Cerebellar nuclear complex (tissue), 1 donor: ENCODE measurements around the gene SRGAP1.
"Not testable (repeated sequence)": the region's sequence is repeated elsewhere in the genome, so short reads cannot be mapped to it uniquely, and the experiment has no call there.

Source experiments
- DNase-seq, 2 experiments: peaks; one replicate each; lab custom pipeline; 2025; lab: John Stamatoyannopoulos, UW

Gene SRGAP1

DNA sequence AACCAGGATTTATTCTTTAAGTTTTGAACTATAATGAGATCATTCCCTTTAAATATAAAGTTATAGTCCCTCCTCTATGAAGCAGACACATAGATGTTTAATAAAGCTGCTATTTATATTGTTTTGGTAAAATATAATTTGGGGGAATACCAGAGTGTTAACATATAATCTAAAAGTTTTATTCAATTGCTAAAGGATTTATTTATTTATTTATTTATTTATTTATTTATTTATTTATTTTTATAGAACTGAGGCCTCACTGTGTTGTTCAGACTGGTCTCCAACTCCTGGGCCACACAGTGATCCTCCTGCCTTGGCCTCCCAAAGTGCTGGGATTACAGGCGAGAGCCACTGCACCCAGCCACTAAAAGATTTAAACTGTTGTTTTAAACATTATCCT, 278.9 kb downstream of the SRGAP1 start:
- DNase-seq, result no peak

DNA sequence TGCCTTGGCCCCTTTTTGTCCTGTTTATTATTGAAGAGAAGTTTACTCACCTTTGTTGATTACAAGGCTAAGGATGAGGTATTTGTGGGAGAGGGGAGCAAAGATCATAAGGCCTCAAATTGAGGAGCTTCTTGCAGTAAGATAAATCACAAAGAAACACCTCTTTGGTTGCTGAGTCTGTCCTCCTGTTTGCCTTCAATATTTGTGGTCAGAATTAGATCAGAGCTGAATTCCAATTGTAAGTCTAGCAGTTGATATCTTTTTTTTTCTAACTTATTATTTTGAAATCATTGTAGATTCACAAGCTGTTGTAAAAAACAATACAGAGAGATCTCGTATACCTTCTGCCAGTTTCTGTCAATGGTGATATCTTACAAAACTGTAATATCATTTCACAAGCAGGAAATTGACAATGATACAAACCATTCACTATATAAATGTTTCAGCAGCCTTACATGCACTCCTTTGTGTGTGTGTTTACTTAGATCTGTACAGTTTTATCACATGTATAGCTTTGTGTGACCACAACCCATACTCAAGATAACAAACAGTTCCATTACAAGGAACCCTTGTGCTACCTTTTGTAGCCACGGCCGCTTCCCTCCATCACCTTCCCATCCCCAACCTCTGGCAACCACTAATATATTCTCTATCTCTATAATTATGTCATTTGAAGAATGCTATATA, 280.2 kb downstream of the SRGAP1 start:
- no peak for DNase-seq

DNA sequence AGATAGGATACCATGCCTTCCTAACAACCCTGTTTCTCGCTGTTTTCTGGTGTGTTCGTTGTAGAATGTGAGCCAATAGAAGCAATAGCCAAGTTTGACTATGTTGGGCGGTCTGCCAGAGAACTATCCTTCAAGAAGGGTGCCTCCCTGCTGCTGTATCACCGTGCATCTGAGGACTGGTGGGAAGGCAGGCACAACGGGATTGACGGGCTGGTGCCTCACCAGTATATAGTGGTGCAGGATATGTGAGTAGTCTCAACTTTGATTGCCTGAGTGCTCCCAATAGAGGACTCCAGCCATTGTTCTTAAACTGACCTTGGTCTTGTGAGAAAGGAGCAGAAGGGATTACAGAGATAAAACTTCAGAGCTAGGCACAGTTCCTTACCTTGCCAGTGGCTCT, 281.4 kb downstream of the SRGAP1 start:
- no peak for DNase-seq

DNA sequence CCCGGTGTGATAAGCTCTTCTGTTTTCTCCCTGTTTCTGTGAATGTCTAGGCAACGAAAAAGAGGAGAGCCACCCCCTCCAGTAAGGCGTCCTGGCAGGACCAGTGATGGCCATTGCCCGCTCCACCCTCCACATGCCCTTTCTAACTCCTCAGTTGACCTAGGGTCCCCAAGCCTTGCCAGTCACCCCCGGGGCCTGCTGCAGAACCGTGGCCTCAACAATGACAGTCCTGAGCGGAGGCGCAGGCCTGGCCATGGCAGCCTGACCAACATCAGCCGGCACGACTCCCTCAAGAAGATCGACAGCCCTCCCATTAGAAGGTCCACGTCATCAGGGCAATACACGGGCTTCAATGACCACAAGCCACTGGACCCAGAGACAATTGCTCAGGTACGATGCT, 283.3 kb downstream of the SRGAP1 start:
- DNase-seq, result no peak

DNA sequence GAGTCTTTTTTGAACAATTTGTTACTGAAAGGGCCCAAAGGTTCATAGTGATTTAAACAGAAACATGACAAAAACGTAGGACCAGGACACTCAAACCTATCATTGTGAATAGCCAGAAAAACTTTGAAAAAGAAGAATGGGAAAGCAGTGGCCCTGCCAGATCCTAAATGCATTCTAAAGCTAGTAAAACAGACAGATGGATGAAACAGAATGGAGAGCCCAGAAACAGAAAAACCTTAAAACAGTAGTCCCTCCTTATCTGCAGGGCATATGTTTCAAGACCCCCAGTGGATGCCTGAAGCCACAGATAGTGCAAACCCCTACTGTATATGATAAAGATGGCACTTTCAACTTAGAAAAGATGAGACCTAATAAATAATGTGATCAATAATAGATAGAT, 283.9 kb downstream of the SRGAP1 start:
- no peak for DNase-seq

DNA sequence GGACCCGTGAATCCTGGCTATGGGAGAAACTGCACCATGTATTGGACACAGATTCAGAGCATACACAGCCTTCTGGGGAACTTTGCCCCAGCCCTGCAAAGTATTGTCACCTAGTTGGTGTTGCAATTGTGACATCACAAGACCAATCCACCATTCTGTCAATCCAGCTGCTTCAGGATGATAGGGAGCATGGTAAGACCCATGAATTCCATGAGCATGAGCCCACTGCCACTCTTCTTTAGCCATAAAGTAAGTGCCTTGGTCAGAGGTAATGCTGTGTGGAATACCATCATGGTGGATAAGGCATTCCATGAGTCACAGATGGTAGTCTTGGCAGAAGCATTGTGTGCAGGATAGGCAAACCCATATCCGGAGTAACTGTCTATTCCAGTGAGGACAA, 286.0 kb downstream of the SRGAP1 start:
- not testable (repeated sequence) for DNase-seq

DNA sequence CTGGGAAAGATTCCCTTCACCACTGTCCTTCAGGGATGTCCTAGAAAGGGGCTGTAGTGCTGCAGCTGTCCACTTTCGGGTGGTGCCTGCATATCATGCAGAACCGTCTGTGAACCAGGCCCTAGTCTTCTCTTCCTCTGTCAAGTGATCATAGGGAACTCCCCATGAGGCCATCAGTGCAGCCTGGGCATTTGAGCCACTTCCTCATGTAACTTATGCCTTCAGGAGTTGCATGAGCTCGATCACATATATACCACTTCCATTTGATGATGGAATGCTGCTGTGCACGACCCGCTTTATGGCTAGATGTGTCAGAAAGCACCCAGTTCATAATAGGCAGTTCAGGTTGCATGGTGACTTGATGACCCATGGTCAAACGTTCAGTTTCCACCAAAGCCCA, 287.0 kb downstream of the SRGAP1 start:
- not testable (repeated sequence) for DNase-seq

DNA sequence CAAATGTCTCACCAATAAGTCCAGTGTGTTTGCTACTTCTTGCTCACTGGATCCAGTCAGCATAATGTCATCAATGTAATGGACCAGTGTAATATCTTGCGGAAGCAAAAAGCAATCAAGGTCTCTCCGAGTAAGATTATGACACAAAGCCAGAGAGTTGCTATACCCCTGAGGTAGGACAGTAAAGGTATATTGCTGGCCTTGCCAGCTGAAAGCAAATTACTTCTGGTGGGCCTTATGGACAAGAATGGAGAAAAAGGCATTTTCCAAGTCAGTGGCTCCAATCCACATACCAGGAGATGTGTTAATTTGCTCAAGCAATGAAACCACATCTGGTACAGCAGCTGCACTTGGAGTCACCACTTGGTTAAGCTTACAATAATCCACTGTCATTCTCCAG, 288.2 kb downstream of the SRGAP1 start:
- not testable (repeated sequence) for DNase-seq

DNA sequence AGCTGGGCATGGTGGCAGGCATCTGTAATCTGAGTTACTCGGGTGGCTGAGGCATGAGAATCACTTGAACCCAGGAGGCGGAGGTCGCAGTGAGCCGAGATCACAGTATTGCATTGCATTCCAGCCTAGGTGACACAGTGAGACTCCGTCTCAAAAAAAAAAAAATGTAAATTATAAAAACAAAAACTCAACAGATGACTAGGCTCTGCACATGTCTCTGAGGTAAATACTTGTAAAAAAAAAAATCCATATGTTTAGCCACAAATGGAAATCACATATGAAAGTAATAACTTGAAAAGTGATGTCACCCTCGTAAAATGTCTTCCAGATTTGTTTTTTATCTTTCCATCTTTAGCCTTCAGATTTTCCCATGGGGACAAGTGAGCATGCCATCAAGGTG, 292.6 kb downstream of the SRGAP1 start:
- DNase-seq, result no peak

DNA sequence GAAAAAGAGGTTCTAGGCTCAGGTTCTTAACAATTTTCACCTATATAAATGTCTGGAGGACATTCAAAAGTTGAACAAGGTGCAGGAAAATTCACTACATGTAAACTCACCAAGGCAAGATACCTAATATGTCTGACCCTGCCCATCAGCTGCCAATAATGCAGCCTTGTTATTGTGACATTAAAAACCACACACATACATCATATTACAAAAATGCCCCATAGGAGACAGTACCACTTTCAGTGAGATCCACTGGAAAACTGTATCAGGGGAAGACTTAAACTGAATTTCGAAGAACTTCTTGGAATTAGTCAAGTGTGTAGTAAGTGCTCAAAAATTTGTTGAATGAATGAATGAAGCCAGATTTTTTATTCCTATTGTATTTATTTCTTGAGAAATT, 294.5 kb downstream of the SRGAP1 start:
- no peak for DNase-seq

DNA sequence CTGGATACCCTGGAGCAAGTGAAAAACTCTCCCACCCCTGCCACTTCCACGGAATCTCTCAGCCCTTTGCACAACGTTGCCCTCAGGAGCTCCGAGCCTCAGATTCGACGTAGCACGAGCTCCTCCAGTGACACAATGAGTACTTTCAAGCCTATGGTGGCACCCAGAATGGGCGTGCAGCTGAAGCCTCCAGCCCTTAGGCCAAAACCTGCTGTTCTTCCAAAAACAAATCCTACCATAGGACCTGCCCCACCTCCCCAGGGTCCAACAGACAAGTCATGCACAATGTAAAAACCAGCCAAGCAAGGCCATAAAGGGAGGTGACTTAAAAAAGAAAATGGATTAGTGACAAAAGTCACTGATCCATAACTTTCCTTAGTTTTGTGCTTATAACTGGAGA, 297.9 kb downstream of the SRGAP1 start:
- no peak for DNase-seq

DNA sequence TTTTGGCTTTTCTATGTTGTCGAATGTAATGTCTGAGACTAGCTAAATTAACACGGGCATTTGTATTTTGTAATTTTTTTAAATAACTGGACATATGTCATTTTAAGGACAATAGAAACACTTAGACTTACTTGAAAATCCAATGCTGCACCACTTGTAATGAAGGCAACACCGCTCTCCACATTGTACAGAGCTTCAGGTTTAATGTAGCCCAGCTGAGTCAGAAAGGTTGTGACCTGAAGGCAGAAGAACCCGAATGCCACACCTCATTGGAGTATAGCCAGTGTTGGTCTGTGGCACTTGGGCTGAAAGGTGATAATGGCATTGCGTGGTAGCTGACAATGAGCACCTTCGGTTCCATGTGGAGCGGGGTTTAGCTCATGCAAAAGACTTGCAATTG, 298.3 kb downstream of the SRGAP1 start:
- no peak for DNase-seq

DNA sequence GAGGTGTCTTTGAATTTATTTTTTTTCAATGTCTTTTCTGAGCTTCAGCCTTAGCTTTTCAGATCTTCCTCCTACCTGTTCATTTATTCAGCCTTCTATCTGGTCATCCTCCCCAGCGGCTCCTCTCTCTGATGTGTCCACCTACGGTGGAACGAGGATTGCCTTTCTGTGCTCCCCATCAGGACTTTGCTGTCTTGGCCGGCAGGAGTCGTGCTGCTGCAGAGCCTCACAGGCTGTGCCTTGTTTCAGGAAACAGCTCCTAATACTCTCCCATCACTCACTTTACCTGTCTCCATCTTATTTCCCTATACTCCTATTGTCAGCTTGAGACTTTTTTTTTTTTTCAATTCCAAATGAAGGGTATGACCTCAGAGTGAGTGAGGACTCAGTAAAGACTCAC, 300.7 kb downstream of the SRGAP1 start:
- DNase-seq, result no peak

DNA sequence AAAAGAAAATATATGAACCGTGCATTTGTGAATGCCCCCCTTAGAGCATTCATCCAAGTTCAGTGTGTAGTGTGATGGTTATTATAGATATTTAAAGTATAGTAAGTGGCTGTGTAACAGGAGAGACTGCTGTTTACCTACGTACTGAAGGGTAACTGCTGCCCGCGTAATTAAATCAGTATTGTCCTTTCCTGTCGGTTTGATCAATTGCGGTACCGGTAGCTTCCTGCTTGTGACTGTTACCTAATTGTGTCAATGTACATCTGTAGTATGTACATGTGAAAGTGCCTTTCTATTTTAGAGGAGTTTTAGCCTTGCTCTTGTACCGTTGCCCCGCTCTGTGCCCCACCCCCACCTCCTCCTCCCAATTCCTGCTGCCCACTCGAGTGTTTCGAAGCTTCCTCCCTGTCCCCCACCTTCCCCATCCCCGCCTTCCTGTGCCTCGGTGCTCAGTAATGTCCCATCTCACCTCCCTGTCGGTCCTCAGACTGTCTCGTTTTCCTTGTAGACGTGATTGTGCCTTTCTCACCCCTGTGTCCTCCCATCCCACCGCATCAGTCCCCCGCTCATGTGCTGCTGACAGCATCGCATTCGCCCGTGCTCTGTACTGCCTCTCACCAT, 302.6 kb downstream of the SRGAP1 start:
- no peak for DNase-seq

DNA sequence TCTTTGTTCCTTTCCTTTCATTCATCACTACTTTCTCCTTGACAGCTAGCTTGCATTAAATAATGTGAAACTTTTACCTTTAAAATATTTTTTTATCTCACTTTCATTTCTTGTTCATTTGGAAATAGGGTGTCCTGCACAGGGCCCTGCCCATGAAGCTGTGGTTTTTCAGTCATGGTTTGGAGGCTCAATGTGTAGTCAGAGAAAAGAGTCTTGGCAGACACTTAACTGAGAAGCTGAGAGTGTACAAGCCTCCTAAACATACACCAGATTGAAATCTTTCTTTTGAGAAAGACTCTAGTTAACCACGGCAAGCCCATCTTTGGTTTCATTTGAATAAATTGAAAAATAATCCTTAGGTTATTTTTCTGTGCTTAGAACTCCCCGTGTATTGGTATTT, 303.4 kb downstream of the SRGAP1 start:
- no peak for DNase-seq

DNA sequence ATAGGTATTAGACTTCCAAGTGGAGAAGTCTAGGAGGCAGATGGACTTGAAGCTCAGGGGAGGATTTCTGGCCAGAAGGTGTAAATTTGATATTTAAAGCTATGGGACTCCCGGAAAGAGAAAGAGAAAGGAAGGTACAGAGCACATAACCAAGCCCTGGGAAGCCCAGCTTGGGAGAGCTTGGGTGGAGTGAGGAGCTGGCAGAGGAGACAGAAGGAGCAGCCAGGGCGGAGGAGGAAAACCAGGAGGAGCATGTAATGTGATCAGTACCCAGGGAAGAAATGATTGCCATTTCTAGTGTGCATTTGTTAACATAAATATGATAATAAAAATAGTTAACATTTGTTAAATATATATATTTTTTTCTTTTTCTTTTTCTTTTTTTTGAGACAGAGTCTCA, 310.2 kb downstream of the SRGAP1 start:
- no peak for DNase-seq

DNA sequence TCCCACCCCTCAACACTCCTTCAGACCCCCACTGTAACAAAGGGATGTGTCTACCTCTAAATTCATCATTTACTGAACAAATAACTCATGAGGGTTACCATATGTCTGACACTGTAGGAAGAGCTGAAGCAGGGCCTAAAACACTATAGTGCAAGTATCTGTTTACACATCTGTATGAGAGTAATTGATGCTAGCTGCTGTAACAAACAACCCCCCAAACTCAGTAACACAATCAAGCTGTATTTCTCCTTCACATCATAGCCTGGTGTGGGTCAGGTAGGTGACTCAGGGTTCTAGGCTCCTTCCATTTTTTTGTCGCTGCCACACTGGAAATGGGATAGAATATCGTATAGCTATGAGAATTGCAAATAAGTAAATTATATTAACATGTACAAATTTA, 312.6 kb downstream of the SRGAP1 start:
- DNase-seq, result no peak

DNA sequence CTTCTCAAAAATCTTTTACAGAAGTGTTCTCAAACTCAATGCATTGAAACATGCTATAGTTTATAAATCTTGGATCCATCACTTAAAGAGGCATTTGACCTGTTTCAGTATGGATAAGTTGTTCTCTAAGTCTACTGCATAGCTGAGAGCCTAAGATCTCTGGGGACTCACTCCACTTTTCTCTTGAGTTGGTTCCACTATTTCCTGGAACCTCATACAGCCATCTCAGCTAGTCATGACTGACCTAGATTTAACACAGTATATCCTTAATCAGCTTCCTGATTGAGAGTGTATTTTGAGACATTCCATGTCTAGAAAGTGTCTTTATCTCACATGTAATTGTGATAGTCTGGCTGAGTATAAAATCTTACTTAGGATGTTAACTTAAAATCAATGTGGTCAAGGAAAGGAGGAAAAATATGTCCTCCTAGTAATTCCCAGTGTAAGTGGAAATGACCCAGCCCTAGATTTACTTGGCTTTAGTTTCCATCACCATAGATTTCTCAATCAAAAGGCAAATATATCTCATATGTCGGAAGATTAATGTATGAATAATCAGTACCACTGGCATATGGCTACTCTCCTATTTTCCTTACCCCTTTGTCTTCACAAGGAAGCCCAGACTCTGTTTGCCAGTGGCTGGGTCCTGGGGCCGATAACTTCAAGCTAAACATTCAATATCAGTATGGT, 315.7 kb downstream of the SRGAP1 start:
- no peak for DNase-seq

DNA sequence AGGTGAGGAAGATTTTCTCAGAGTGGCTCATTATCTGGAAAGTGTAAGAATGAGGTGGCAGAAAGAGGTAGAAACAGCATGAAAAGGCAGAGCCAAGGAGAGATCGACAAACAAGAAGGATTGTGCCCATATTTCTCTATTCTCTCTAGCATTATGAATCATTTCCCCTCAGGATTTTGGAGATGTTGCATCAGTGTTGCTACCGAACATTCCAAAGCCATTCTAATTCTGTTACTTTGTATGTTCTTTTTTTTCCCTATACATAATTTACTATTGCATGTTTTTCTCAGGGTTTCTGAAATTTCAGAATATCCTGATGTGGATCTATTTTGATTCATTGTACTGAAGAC, 316.2 kb downstream of the SRGAP1 start:
- no peak for DNase-seq

DNA sequence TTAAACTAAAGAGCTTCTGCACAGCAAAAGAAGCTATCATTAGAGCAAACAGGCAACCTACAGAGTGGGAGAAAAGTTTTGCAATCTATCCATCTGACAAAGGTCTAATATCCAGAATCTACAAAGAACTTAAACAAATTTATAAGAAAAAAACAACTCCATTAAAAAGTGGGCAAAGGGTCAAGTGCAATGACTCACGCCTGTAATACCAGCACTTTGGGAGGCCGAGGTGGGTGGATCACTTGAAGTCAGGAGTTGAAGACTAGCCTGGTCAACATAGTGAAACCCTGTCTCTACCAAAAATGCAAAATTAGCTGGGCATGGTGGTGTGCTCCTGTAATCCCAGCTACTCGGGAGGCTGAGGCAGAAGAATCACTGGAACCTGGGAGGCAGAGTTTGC, 322.1 kb downstream of the SRGAP1 start:
- DNase-seq, result not testable (repeated sequence)

DNA sequence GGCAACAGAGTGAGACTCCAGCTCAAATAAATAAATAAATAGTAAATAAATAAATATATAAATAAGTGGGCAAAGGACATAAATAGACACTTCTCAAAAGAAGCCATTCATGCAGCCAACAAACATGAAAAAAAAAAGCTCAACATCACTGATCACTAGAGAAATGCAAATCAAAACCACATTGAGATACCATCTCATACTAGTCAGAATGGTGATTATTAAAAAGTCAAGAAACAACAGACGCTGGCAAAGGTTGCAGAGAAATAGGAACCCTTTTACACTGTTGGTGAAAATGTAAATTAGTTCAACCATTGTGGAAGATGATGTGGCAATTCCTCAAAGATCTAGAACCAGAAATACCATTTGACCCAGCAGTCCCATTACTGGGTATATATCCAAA, 322.5 kb downstream of the SRGAP1 start:
- not testable (repeated sequence) for DNase-seq

DNA sequence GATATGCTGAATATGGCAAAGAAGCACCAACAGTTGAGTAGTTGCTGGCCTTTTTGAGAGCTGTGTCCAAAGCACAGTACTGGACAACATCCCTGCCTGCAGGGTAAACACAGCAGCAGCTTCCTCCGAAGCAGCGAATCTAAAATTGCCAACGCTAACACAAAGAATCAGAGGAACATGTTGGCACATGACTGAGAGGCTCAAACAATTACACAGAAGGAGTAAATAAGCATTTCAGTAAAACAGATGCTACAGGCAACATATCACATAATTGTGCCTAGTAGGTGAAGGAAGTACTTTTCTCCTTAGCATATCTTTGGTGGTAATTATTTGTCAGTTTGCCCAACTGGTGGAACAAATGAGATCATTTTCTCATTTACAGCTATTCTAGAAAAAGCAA, 325.5 kb downstream of the SRGAP1 start:
- no peak for DNase-seq

DNA sequence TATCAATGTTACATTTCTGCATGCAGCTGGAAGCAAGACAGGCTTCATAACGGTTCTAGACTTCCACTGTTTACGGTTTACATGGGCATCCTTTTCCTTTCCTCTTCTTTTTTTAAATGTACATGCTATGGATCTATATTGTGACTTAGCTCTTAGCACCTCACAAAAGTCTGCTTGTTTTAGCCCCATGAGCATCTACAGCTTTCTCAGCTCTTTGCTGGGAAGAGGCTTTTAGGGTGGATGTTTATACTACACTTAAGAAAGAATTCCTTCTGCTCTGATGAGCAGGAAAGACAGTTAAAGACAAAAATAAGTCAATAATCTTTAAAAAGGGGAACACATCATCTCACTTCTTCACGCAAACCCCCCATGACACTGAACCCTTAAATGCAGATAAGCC, 326.2 kb downstream of the SRGAP1 start:
- DNase-seq, result no peak

DNA sequence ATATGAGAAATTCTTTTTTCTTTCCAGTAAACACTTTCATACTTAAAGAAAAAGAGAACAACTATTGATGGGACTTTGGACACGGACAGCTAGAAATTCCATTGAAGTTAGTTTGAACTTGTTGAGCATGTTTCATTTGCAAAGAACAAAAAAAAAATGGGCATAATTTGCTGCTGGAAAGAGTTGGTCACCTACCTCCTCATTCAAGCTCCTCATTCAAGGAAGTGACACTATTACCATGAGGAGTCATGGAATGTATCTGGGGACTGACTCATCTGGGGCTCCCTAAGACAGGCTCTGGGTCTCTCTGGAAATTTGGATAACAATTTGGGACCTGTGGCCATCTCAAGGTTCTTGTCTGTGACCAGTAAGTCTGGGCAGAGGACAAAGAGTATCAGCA, 327.2 kb downstream of the SRGAP1 start:
- no peak for DNase-seq
